KG1 (cell line): ENCODE results near the gene KRTAP10-1.
"Not testable (repeated sequence)": the region's sequence is repeated elsewhere in the genome, so short reads cannot be mapped to it uniquely, and the experiment has no call there.

Experiments
- DNase-seq: peaks from one replicate; lab custom pipeline; 2025; lab: John Stamatoyannopoulos, UW

Gene KRTAP10-1

DNA sequence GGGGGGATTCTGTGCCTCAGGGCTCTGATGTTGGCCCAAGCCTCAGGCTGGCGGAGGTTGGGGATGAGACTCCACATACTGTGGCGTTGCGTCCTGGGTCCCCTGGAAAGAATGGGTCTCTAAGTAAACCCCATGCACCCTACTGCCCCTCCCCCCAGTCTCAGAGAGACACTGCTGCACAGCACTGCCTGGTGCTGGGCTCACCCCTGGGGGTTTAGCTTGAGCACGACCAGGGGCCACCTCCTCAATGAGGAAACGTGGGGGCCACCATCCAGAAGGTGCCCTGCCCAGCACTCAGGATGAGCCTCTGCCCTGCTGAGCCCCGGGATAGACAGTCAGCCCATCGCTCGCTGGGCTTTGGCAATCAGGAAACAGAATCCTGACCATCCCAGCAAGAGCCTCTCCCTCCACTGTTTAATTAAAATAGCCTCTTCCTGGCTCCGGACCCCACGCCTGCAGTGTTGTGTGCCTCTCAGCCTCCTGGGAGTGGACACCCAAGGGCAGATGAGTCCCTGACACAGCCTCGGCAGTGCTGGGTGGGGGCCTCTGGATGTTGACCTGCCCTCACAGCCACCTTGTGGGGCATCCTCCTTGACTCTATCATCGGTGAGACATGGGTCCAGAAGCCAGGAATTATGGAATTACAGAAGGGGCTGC is 30.0 kb upstream of the KRTAP10-1 start:
- DNase-seq: no peak

DNA sequence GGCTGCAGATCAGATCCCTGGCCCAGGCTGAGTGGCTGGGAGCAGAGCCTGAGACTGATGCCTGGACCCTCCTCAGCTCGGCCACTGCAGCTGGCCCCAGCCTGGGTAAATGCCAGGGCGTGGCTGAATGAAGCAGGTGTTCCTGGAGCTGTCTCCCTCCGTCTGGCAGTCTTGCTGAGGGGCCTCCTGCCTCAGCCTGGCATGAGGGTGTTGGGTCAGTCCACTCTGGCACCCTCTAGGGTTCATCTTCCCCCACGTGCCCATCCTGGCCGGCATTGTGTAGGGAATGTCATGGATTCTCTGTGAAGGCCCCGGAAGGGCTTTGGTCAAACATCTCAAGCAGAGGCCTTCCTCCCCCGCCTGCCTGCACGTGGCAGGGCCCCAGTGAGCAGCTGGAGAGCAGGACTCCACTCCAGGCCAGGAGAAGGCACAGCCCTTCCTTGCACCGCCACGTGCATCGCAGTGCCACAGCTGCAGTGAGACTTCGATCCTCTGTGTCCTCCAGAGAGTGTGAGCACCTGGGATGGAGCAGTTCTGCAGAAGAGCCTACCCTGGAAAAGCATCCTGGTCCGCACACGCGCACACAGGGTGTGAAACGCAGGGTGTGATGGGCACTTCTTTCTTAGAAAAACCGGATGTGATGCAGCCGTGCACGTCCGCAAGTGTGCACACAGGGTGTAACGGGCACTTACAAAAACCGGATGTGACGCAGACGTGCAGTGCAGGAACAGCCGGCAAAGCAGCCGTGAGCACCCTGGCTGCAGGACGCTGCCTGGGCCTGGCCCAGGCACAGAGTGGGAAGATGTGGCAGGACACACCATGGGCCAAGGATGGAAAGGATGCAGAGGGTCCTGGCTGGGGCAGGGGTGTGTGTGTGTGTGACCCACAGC is 28.9 kb upstream of the KRTAP10-1 start:
- no peak for DNase-seq

DNA sequence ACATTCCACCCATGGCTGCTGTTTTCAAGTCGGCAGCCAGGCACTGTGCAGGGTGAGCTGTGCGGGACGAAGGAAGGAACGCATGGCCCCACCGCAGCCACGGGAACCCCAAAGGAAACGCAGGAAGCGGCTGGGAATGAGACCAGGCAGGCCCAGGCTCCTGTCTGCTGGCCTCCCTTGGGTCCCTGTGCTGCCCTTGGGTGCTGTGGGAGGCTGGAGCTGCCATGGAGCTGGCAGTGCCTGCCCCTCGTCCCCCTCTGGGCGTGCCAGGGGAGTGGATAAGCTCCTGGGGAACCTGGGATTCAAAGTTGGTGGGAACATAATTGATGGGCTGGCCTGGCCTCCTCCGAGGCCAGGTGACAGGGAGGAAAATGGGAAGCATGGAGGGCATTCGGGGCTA is 28.3 kb upstream of the KRTAP10-1 start:
- DNase-seq: no peak

DNA sequence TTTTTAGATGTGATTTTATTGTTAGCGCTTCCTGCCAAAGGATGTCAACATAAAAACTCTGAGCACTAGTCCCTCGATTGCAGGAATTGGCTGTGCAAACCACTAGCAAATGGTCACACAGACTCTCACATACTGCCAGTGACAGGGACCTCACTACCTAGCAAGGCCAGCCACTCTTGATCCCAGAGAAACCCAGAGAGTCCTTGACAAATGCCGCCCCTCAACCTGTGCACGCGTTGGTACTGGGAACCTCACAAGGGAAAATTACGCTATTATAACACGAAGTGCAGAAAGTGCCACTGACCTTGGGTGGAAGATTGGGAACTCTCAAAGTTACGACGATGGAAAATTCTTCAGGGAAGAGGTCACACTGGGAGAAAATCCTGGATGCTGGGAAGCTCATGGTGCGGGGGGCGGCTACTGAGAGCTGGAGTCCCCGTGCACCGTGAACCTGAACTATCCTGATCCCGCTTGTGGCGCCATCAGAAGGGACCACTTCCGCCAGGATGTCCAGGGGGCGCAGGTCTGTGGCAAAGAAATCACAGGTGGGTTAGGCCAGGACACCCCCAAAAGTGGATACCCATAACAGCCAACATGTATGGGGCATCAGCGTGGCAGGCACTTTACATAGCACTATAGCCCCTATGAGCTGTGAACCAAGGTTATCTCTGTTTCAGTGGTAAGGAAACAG is 27.6 kb upstream of the KRTAP10-1 start:
- no peak for DNase-seq

DNA sequence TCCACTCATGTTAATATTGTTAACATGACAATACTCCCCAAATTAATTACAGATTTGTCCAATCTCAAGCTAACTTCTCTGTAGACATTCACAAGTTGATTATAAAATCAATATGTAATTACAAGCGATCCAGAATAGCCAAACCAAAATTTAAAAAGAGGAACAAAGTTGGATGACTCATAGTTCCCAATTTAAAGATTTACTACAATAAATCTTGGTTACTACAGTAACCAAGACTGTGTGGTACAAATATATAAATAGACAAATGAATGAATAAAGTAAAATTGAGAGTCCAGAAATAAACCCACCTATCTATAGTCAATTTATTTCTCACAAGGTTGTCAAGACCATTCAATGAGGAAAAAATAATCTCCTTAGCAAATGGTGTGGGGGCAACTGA is 26.4 kb upstream of the KRTAP10-1 start:
- DNase-seq: peak; percentile 7

DNA sequence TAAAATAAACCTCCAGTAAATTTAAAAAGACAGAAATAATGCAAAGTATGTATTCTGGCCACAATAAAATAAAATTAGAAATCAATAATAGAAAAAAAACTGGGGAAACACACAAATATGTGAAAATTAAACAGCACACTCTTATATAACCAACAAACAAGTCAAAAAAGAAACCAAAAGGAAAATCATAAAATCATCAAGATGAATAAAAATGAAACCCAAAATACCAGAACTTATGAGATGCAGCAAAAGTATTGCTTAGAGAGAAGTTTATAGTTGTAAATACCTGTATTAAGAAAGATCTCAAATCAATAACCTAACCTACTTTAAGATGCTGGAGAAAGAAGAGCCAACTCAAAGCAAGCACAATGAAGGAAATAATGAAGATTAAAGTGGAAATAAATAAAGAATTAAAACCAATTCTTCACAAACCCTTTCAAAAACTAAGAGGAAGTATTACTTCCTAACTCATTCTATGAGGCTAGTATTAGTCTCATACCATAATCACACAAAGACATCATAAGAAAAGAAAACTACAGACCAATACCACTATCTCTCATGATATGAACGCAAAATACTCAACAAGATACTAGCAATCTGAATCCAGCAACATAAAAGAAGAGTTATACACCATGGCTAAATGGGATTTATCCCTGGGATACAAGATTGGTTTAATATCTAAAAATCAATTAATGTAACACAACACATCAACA is 25.0 kb upstream of the KRTAP10-1 start:
- no peak for DNase-seq

DNA sequence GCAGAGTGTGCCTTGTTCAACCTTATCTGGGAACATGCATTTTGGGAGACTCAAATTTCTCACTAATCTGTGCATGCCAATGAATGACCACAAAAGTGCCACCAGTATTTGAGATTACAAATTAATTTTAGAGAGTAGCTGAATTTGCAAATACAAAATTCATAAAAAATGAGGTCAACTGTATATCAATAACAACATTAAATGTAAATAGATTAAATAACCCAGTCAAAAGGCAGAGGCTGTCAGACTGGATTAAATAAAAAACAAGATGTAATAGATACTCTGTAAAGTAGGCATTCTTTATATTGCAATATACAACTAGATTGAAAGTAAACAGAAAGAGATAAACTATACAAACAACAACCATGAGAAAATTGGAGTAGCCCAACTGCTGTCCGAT is 24.1 kb upstream of the KRTAP10-1 start:
- DNase-seq: no peak

DNA sequence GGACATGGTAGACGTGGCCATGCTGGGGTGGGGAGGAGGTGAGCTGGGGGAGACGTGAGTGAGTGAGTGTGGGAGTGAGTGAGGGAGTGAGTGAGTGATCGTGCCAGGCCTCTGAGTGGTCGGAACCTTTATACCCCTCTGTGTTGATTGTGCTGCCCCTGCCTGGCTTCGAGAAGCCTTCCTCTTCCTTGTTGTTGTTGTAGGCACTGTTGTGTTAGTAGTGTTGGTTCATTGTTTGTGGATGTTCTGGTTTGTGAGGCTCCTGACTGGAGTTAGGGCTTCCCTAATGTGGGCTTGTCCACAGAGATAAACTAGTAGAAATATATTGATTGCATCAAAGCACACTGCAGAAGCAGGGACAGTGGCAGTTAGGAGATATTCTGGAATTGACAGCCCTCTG is 18.7 kb upstream of the KRTAP10-1 start, which contains the start of gene KRTAP10-3:
KRTAP10-3 (minus strand) TSS at position 101 of the 400 bp plus-strand sequence; CDS start at position 21, 80 bp downstream.
- DNase-seq: no peak

DNA sequence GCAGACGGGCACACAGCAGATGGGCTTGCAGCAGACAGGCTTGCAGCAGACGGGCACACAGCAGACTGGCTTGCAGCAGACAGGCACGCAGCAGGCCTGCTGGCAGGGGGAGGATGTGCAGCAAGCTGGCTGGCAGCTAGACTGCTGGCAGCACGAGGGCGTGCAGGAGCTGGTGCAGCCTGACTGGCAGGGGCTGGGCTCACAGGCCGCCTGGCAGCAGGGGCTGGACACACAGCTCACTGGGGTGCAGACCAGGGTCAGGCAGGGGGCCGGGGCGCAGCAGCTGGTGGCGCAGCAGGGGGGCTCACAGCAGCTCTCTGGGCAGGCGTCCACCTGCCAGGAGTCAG is 18.3 kb upstream of the KRTAP10-1 start:
- not testable (repeated sequence) for DNase-seq

DNA sequence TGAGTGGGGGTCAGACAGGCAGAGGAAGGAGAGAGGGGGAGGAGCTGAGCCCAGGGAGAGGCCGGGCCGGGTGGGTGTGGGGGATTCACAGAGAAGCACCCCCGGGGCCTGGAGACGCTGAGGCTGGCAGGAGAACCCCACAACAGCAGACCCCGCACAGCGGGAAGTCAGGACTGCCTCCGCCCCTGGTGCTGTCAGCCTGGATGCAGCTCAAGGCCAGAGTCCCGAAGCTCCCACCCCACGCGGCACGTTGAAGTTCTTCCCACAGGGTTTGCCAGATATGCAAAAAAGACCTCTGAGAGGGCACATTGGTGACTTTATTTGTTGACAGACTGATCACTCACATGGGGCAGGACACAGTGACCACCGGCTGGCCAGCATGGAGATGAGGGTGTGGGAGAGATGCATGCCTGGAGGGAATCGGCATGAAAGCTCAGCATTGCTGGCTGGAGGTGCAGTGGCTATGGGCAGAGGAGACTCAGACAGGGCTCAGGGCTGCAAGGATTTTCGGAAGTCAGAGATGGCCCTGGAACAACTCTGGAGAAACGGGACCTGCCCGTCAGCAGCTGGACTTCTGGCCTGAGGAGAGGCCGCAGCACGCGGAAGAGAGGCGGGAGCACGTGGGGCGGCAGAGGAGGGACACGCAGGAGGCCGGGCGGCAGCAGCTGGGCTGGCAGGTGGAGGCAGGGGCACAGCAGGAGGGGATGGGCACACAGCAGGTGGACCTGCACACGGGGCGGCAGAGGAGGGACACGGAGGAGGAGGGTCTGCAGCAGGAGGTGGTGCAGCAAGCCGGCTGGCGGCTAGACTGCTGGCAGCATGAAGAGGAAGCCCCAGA is 17.7 kb upstream of the KRTAP10-1 start:
- no peak for DNase-seq

DNA sequence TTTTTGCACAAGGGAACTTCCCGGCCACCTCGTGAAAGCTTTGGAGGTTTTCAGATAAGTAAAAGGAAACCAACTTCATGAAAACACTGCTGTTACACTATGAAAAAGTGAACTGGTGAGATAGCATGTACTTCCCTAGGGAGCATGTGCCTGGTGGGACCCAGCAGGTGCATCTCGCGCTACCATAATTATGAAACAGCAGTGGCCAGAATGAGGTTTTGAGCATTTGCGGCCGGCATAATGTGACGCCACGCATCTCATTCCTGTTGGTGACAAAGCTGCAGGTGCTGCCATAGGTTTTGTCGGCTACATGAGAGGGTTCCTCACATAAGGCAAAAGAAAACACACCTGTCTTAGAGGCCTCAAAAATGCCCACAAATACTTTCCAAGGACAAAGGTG is 16.9 kb upstream of the KRTAP10-1 start:
- DNase-seq: no peak

DNA sequence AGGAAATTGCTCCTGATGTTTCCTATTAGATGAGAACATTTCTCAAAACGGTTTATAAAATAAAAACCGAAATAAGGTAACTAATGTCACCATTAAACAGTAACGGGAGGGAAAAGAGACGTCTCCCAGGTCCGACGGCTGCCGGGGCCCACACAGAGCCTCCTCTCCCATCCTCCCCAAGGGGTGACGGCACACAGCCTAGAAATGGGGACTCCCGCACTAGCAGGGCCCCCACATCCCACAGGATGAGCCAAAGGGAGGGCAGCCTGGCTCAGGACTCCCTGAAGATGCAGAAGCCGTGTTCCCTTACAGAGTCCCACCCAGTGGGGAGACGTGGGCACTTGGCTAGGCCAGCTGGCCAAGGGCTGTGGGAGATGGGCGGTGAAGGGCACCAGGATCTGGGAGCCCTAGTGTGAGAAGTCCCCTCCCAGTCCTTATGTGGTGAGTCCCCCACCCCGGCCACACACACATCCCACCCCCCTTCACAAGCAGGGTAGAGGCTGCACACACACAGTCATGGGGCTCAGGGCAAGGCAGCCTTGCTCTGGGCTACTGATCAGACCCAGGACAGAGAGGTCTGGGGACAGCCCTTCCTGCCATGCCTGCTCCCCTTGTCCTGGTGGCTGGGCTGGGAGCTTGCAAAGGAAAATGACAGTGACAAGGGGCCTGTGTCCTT is 15.3 kb upstream of the KRTAP10-1 start:
- no peak for DNase-seq

DNA sequence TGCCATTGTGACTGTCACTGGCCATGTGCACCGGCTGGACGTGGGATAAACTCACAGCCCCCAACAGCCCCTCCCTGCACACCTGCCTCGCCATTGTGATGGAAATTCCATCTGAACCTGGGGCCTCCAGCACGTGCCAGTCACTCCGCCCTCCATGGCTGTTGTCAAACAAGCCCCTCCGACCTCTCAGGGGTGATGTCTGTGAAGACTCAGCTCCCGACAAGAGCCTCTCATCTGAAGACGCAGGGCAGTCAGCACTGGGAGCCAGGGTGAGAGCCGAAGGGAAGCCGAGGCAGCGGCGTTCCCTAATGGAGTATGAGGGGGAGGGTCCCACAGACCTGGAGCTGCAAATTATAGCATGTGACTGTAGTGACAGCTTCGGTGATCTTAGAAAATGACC is 12.7 kb upstream of the KRTAP10-1 start:
- no peak for DNase-seq

DNA sequence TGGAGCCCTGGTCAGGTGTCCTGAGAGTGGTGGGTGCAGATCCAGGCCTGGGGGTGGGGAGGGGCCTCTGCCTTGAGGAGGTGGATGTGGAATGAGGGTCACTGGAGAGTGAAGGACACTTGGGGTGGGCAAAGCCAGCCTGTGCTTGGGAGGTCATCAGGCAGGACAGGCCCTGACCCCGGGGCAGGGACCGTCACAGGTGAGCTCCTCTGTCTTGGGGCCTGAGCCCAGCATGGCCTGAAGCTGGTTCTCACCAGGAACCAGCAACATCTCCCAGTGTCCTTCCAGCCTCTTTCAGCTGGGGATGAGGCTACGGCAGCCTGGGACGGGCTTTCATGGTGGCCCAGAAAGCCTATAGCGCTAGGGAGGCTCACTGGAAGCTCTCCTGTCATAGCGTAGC is 12.1 kb upstream of the KRTAP10-1 start:
- DNase-seq: no peak

DNA sequence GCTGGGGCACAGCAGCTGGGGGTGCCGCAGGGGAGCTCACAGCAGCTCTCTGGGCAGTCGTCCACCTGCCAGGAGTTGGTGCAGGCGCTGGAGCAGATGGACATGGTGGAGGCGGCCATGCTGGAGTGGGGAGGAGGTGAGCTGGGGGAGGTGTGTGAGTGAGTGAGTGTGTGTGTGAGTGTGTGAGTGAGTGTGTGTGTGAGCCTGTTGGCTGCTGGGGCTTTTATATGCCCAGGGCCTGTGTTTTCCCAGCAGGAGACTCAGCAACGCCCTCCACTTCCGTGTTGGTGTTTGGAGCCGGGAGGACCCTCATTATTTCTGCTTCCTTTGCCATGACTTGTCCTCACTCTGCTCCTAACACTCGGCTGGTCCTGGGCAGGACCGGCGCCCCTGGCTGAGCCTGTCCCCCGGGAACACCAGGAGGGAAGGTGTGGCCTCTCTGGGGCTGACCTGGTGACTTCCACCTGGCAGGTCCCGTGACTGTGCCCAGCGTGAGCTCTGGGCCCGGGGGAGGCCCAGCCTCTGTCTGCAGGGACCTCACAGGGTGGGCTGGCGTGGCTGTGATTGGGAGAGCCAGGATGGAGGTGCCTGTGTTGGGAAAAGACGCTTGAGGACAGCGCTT is 11.5 kb upstream of the KRTAP10-1 start, which contains the start of gene KRTAP10-2:
KRTAP10-2 (minus strand) TSS at position 166 of the 622 bp plus-strand sequence; CDS start at position 119, 47 bp downstream.
- DNase-seq: no peak

DNA sequence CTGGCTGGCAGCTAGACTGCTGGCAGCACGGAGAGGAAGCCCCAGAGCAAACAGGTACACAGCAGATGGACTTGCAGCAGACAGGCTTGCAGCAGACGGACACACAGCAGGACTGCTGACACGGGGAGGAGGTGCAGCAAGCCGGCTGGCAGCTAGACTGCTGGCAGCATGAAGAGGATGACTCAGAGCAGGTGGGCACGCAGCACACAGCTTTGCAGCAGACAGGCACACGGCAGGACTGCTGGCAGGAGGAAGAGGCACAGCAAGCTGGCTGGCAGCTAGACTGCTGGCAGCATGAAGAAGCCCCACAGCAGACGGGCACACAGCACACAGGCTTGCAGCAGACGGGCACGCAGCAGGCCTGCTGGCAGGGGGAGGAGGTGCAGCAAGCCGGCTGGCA is 10.8 kb upstream of the KRTAP10-1 start:
- no peak for DNase-seq

DNA sequence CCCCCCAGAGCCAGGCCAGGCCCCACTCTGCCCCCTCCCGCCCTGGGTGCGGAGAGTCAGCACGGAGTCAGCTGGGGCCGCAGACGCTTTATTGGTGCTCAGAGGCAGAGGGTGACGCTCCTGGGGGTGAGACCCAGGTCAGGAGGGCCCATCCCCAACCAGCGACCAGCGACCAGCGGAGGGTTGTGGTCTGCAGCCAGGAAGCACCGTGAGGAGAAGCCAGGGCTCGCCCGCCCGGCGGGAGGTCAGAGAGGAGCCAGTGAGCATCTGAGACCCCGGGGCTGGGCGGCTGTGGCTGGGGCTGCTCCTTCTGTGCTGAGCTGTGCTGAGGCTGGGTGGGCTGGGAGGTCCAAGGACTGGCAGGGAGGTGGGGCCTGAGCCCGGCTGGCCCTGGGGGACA is 10.3 kb upstream of the KRTAP10-1 start:
- not testable (repeated sequence) for DNase-seq

DNA sequence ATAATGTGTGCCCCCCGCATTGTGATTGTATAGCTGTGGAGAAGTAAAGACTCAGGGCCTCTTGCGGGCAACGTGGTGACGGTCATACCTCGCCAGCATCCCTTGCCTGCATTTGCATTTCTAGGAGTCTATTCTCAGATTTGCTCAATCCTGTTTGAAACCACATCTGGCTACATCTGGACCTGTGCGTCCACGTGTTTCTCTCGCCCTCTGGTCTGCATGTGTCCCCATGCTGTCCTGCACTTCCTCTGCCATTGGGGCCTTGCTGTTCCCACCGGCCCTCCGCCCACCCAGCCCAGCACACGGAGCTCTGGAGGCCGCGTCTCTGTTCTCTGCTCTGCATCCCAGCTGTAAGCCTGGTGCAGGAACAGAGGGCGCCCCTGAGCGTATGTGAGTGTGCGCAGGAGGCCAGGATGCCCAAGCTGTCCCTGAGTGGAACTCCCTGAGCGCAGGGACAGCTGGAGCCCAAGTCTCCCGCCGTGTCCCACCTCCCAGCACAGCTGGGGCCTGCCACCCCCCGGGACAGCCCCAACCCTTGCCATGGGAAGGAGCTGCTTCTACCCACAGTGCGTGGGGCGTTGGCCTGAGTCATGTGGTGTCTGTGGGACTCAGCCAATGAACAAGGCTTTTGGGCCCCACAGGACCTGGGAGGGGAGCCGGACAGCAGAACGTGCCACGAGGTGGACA is 9.7 kb upstream of the KRTAP10-1 start:
- DNase-seq: no peak

DNA sequence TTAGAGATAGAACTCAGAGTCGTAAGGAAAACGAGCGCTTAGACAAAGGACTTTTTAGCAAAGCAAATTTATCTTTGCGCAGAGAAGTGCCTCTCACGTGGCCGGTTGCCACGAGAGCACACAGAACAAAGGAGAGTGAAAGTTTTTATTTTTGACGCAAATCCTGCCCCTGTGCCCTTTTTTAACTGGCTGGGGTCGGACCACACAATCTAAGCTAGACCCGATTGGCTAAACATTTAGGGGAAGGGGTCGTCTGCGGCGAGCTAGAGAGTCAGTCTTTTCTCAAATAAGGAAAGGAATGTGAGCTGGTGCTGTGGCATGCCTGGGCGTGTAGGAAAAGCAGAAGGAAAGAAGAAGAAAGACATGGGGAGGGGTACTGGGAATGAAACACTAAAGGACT is 8.9 kb upstream of the KRTAP10-1 start:
- DNase-seq: no peak

DNA sequence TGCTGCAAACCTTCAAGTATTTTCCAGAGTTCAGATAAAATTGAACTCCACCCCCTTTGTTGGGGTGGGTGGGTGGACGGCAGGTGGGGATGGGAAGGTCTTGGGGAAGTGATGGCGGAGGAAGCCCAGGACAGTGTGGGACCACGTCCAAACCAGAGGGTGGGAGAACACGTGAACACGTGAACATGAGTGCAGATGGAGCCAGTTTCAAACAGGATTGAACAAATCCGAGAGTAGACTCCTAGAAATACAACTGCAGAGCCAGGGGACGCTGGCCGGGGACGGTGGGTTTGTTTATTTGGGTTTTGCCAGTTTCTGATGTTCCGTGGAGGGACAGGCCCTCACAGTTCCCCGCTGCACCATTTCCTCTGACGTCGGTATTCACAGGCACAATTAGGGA is 8.4 kb upstream of the KRTAP10-1 start:
- DNase-seq: no peak
